ENCODE measurements around the gene CHRD. TPM values are rescaled to one million over a fixed set of nuclear protein-coding genes. Genes with fewer than 3 reads are reported as not detected.
A peak's percentile ranks its signal among the peaks of the same experiment; 100 is the strongest.

CHRD gene
- polyA plus RNA-seq, 1 of the 3 experiments (the other 2 are of a cell fraction): 0.95 TPM

- no peak for DNase-seq
- Histone ChIP-seq H3K4me2 (peak overlapping the region; percentile 71; the same call in 1 of the 2 replicates), H3K79me2 (ENCODE audit: insufficient read depth) (no peaks in the 10 kb centered on the region), H3F3A (replicated peaks; ENCODE audit: insufficient read depth) (peaks cover 4% of the 10 kb centered on the region), H4K20me1 (ENCODE audit: insufficient read depth) (no peaks in the 10 kb centered on the region), H2AFZ (ENCODE audit: low read depth) (peak overlapping the region; percentile 32; the same call in 1 of the 2 replicates), H3K27me3 (ENCODE audit: insufficient read depth) (peaks cover 7% of the 10 kb centered on the region; the same call in 1 of the 2 replicates), H3K36me3 (replicated peaks in 1 of 2; ENCODE audit: control insufficient read depth in 1 of 2, insufficient read depth in 2 of 2, low read length in 1 of 2) (no peaks in the 10 kb centered on the region), H3K9ac (no peak overlapping the region), H3K9me3 (no peaks in the 10 kb centered on the region), H3K9me2 (no peaks in the 10 kb centered on the region), H3K4me3 (ENCODE audit: low read depth in 2 of 2, low read length in 1 of 2) (peak overlapping the region; percentile 48 to 53), H3K4me1 (ENCODE audit: control insufficient read depth in 1 of 2, insufficient read depth in 2 of 2, low read depth in 1 of 2, low read length in 1 of 2) (peaks cover 0 to 12% of the 10 kb centered on the region in 2 experiments; a peak in 1 of 4 replicates), H3K27ac (ENCODE audit: low read depth in 2 of 2, low read length in 1 of 2) (no peak overlapping the region)
- TF ChIP-seq, protein P1, sequence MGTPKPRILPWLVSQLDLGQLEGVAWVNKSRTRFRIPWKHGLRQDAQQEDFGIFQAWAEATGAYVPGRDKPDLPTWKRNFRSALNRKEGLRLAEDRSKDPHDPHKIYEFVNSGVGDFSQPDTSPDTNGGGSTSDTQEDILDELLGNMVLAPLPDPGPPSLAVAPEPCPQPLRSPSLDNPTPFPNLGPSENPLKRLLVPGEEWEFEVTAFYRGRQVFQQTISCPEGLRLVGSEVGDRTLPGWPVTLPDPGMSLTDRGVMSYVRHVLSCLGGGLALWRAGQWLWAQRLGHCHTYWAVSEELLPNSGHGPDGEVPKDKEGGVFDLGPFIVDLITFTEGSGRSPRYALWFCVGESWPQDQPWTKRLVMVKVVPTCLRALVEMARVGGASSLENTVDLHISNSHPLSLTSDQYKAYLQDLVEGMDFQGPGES (IDR thresholded peaks at IDR 0.05; ENCODE audit: low read depth, low read length): no peak
- TF ChIP-seq, protein P2, sequence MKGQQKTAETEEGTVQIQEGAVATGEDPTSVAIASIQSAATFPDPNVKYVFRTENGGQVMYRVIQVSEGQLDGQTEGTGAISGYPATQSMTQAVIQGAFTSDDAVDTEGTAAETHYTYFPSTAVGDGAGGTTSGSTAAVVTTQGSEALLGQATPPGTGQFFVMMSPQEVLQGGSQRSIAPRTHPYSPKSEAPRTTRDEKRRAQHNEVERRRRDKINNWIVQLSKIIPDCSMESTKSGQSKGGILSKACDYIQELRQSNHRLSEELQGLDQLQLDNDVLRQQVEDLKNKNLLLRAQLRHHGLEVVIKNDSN (IDR thresholded peaks at IDR 0.05; ENCODE audit: borderline replicate concordance, low read depth): no peak
- TF ChIP-seq RXRA (IDR thresholded peaks at IDR 0.05; ENCODE audit: borderline replicate concordance, low read depth): no peak
- no peak for TF ChIP-seq SIN3A (IDR thresholded peaks at IDR 0.05; ENCODE audit: borderline replicate concordance, low read depth, low read length)
- no peak for TF ChIP-seq SMC3 (IDR thresholded peaks at IDR 0.05; ENCODE audit: low read depth, low read length)
- TF ChIP-seq MXI1 (IDR thresholded peaks at IDR 0.05; ENCODE audit: low read depth, low read length): no peak
- no peak for TF ChIP-seq POLR2AphosphoS5 (IDR thresholded peaks at IDR 0.05; ENCODE audit: low read depth, low read length)
- no peak for TF ChIP-seq TEAD4 (IDR thresholded peaks at IDR 0.05; ENCODE audit: borderline replicate concordance, insufficient read depth)
- ChIA-PET CTCF (interaction anchor here (1.3 to 3.4 kb wide), 6 partner anchors 8 to 162 kb away, joined by 3 to 26 read pairs (median 8); no protein-coding TSS in a partner anchor), POLR2A (interaction anchor here (0.6 kb wide), 1 partner anchor 17 kb away, joined by 3 read pairs; no protein-coding TSS in a partner anchor)
- WGBS (ENCODE audit: low lambda C conversion rate): 28% methylated on average over 17 of the region's 42 CpGs
Measured at GRCh38 chr3:184380627-184381260, 890 bp downstream of the CHRD start.

- Histone ChIP-seq H3K27me3 (ENCODE audit: insufficient read depth) (peaks cover 7% of the 10 kb centered on the region; the same call in 1 of the 2 replicates), H3K79me2 (ENCODE audit: insufficient read depth) (no peaks in the 10 kb centered on the region), H3K9me2 (no peaks in the 10 kb centered on the region), H4K20me1 (ENCODE audit: insufficient read depth) (no peaks in the 10 kb centered on the region), H3K9me3 (no peaks in the 10 kb centered on the region), H3K9ac (no peak overlapping the region), H3K4me2 (no peak overlapping the region), H2AFZ (ENCODE audit: low read depth) (no peak overlapping the region), H3K36me3 (replicated peaks in 1 of 2; ENCODE audit: control insufficient read depth in 1 of 2, insufficient read depth in 2 of 2, low read length in 1 of 2) (no peaks in the 10 kb centered on the region), H3K4me3 (ENCODE audit: low read depth in 2 of 2, low read length in 1 of 2) (no peak overlapping the region), H3F3A (replicated peaks; ENCODE audit: insufficient read depth) (peaks cover 4% of the 10 kb centered on the region), H3K4me1 (ENCODE audit: control insufficient read depth in 1 of 2, insufficient read depth in 2 of 2, low read depth in 1 of 2, low read length in 1 of 2) (peaks cover 0 to 12% of the 10 kb centered on the region in 2 experiments; a peak in 1 of 4 replicates), H3K27ac (ENCODE audit: low read depth in 2 of 2, low read length in 1 of 2) (no peak overlapping the region)
- 81% methylated on average over 24 of the region's 55 CpGs for WGBS (ENCODE audit: low lambda C conversion rate)
- ChIA-PET POLR2A (interaction anchor here (0.6 kb wide), 1 partner anchor 18 kb away, joined by 3 read pairs; no protein-coding TSS in a partner anchor), CTCF (interaction anchor here (0.6 to 3.4 kb wide), 7 partner anchors 9 to 161 kb away, joined by 3 to 26 read pairs (median 7); no protein-coding TSS in a partner anchor)
- DNase-seq: peak; percentile 57
- TF ChIP-seq FOSL2 (IDR thresholded peaks at IDR 0.05; ENCODE audit: borderline replicate concordance, low read depth): no peak
- TF ChIP-seq CHD2 (IDR thresholded peaks at IDR 0.05; ENCODE audit: low read length, partially characterized antibody): no peak
- no peak for TF ChIP-seq MAX (IDR thresholded peaks at IDR 0.05; ENCODE audit: low read depth)
- TF ChIP-seq, protein P3, sequence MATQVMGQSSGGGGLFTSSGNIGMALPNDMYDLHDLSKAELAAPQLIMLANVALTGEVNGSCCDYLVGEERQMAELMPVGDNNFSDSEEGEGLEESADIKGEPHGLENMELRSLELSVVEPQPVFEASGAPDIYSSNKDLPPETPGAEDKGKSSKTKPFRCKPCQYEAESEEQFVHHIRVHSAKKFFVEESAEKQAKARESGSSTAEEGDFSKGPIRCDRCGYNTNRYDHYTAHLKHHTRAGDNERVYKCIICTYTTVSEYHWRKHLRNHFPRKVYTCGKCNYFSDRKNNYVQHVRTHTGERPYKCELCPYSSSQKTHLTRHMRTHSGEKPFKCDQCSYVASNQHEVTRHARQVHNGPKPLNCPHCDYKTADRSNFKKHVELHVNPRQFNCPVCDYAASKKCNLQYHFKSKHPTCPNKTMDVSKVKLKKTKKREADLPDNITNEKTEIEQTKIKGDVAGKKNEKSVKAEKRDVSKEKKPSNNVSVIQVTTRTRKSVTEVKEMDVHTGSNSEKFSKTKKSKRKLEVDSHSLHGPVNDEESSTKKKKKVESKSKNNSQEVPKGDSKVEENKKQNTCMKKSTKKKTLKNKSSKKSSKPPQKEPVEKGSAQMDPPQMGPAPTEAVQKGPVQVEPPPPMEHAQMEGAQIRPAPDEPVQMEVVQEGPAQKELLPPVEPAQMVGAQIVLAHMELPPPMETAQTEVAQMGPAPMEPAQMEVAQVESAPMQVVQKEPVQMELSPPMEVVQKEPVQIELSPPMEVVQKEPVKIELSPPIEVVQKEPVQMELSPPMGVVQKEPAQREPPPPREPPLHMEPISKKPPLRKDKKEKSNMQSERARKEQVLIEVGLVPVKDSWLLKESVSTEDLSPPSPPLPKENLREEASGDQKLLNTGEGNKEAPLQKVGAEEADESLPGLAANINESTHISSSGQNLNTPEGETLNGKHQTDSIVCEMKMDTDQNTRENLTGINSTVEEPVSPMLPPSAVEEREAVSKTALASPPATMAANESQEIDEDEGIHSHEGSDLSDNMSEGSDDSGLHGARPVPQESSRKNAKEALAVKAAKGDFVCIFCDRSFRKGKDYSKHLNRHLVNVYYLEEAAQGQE (IDR thresholded peaks at IDR 0.05; ENCODE audit: low read depth, low read length): no peak
- TF ChIP-seq RCOR1 (IDR thresholded peaks at IDR 0.05; ENCODE audit: low read length): no peak
- no peak for TF ChIP-seq FOXJ3 (CRISPR knock-in tag; IDR thresholded peaks at IDR 0.05)
- TF ChIP-seq JUND (IDR thresholded peaks at IDR 0.05): no peak
- no peak for TF ChIP-seq RXRA (IDR thresholded peaks at IDR 0.05; ENCODE audit: borderline replicate concordance, low read depth)
Measured at GRCh38 chr3:184381261-184382224, 1.7 kb downstream of the CHRD start.
